Adrenal gland (tissue), 12 donors: ENCODE measurements around the gene AUTS2. TPM values are rescaled to one million over a fixed set of nuclear protein-coding genes. Genes with fewer than 3 reads are reported as not detected.

Source experiments
- DNase-seq, 7 donors: peaks; one replicate each; pipeline ENCODE4 v3.0.0-alpha.2; 2019 to 2020
- H3K27ac ChIP-seq, 5 donors: fragments of 200-600 bp; sonication (generic) in 4 of 5; 1 replicate in 3 of 5; 2 replicates in 2 of 5; pipeline versions ENCODE4 v1.5.1 to v1.8.0; 2016 to 2020; ENCODE audit warnings: mild to moderate bottlenecking in 1 of 5
- H3K27me3 ChIP-seq: fragments of 200-600 bp; 2 replicates; pipeline ENCODE4 v1.8.0; 2021
- H3K36me3 ChIP-seq, 2 donors: fragments of 200-600 bp; replicated peaks in 1 of 2; 1 replicate in 1 of 2; 2 replicates in 1 of 2; pipeline versions ENCODE4 v1.5.1 to v1.8.0; 2018 to 2022
- H3K4me1 ChIP-seq, 2 donors: fragments of 200-600 bp; replicated peaks in 1 of 2; 1 replicate in 1 of 2; 2 replicates in 1 of 2; pipeline versions ENCODE4 v1.5.1 to v1.8.0; 2018 to 2021
- H3K4me3 ChIP-seq, 4 donors: fragments of 200-600 bp; sonication (generic) in 3 of 4; one replicate each; pipeline ENCODE4 v1.5.1; 2016 to 2018
- H3K9me3 ChIP-seq, 3 donors: fragments of 200-600 bp; sonication (generic) in 1 of 3; replicated peaks in 1 of 3; 1 replicate in 2 of 3; 2 replicates in 1 of 3; pipeline versions ENCODE4 v1.5.1 to v1.8.0; 2016 to 2021
- POLR2A ChIP-seq, 2 donors: fragments of 450-650 bp; IDR thresholded peaks; one replicate each; pipeline ENCODE4 v1.6.1; 2017; ENCODE audit warnings: antibody characterized with exemption in 2 of 2, mild to moderate bottlenecking in 2 of 2, moderate library complexity in 1 of 2
- WGBS, 4 donors: extraction: QIAGEN DNeasy Blood & Tissue Kit in 2 of 4; methylation state at CpG; one replicate each; pipeline versions ENCODE4 v1.1.5 to v1.1.7; 2013 to 2017; 5-methylcytosine and 5-hydroxymethylcytosine counted together
- intact Hi-C, 2 donors: fragments of 100-400 bp; cut with DNase I; formaldehyde crosslinking; loops; one replicate each; pipeline versions ENCODE4 v1.14.1 to v1.15.0; 2022 to 2023
- polyA plus RNA-seq, 3 donors: library from polyadenylated mRNA; stranded (reverse); fragments of 200-250 nt in 2 of 3; fragments of 350-450 nt in 1 of 3; fragmentation: Illumina TruSeq in 1 of 3; extraction: RNeasy Lipid Tissue Mini Kit (QIAGEN cat#74804) in 1 of 3; gene quantifications; one replicate each; pipeline ENCODE4 v1.2.3, GENCODE V29; 2013 to 2014
- total RNA-seq, 9 donors: library from RNA; depleted of rRNA in 4 of 9; stranded (reverse); fragments of >200 nt in 4 of 9; fragments of 120-200 nt in 1 of 9; fragmentation: NEBNext Ultra II Directional in 1 of 9; extraction: Animal tissue kit (Norgen Biotek cat#: 25700) in 1 of 9; gene quantifications; one replicate each; pipeline versions ENCODE4 v1.1.0 to v1.2.4, GENCODE V29; 2013 to 2023
- TF ChIP-seq, protein P1 (sequence below), 6 experiments: fragments of 450-650 bp in 4 of 6; fragments of 200-600 bp in 2 of 6; sonication (generic) in 1 of 6; IDR thresholded peaks; 1 replicate in 5 of 6; 2 replicates in 1 of 6; pipeline versions ENCODE4 v1.5.1 to v1.8.0; 2016 to 2021; ENCODE audit warnings: antibody characterized with exemption in 6 of 6, mild to moderate bottlenecking in 2 of 6, moderate library complexity in 1 of 6
- donor health status: healthy with polysubstance abuse.
- donor health status: Bipolar disorder and iron deficiency.
- donor health status: DM: yes; HTN: yes; CAD: no.
- donor health status: DM: no; HTN: no; CAD: no.
- donor health status: DM: no; HTN: no; CAD: no.
- donor health status: DM: yes; HTN: yes; CAD: no.

AUTS2 gene
- total and polyA plus RNA-seq, 12 donors: 6.4 to 44.0 (median 15.2) TPM

DNA sequence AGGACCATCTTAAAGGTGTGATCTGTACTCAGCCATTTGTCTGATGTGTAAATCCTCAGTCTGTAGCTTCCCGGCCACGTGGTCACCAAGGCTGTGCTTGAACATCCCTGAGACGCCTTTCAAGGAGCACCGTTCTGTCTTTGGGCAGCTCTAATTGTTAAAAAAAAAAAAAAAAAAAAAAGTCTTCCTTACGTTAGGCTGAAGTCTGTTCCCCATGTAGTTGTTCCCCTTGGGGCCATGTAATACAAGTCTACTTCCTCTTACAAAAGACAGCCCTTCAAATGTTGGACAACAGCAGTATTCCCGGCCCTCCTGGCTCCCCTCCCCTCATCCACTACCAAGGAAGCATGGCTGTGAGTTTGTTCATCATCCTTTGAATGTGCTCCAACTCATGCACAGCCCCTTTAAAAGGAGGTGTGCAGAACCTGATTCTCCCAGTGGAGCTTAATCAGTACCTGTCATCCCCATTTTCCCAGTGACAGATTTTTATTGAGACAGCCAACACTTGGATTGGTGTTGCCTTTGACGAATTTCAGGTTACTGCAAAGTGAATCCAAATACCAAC is 1141.5 kb downstream of the AUTS2 start:
- H3K36me3 ChIP-seq: no peaks in the 10 kb centered on the region
- WGBS, 4 donors: 71 to 88% (median 74%) methylated on average over 7 of the region's 7 CpGs
- intact Hi-C loops: no loop called here
- DNase-seq: no peak
- no peaks in the 10 kb centered on the region for H3K9me3 ChIP-seq
- no peaks in the 10 kb centered on the region for H3K27me3 ChIP-seq
- TF ChIP-seq, protein P1, sequence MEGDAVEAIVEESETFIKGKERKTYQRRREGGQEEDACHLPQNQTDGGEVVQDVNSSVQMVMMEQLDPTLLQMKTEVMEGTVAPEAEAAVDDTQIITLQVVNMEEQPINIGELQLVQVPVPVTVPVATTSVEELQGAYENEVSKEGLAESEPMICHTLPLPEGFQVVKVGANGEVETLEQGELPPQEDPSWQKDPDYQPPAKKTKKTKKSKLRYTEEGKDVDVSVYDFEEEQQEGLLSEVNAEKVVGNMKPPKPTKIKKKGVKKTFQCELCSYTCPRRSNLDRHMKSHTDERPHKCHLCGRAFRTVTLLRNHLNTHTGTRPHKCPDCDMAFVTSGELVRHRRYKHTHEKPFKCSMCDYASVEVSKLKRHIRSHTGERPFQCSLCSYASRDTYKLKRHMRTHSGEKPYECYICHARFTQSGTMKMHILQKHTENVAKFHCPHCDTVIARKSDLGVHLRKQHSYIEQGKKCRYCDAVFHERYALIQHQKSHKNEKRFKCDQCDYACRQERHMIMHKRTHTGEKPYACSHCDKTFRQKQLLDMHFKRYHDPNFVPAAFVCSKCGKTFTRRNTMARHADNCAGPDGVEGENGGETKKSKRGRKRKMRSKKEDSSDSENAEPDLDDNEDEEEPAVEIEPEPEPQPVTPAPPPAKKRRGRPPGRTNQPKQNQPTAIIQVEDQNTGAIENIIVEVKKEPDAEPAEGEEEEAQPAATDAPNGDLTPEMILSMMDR (IDR thresholded peaks at IDR 0.05): no peak
- TF ChIP-seq POLR2A (IDR thresholded peaks at IDR 0.05): no peak
- H3K27ac ChIP-seq: no peak overlapping the region
- H3K4me3 ChIP-seq: no peak overlapping the region
- peaks cover 0 to 32% of the 10 kb centered on the region in 2 donors for H3K4me1 ChIP-seq

DNA sequence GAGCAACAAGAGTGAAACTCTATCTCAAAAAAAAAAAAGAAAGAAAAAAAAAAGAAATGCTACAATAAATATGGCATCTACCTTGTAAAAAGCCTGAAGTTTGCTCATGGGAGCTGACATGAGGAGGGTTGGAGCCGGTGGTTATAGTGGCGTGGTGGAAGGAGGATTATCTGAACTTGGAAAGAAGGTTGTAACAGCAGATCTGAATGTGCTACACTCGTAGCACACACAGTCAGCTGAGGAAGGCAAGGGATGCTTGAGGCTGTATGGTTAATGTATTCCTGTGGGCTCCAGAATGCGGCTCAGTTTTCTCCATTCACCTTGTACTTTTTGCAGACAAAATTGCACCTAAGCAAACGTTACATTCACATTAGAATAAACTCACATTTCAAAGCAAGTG is 1143.4 kb downstream of the AUTS2 start:
- no peaks in the 10 kb centered on the region for H3K27me3 ChIP-seq

DNA sequence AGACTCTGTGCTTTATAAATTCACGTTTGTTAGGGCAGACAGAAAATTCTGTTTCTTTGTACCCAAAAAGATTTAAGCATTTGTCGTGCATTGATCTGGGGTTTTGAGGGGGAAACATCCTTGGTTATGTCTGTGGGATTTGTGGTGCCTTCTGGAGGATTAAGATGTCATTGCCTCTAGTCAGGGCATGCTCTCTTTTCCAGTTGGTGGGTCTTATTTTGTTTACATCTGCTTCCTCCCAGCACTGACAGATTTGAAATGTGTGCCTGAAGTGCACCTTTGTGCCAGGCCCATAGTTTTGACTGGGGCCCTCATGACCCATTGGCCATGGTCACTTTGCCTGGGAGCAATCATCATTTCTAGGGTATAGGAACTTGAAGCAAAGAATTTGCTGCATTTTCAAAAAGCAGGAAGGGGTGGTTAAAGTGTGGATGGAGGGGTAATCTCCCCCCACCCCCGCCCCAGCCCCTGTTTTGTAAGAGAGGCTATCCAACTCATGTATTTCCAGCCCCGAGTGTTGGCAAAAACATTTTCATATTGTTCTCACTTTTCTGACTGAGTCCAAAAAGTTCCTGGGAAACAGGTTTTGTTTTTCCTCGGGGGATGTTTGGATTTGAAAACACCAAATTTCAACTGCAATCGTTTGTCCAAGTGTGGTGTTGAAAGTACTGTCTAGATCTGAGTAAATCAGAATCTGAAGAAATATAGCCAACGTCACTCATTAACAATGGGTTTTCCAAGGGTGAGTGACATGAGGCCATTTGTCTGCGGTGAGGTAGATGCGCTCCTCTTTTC is 1145.5 kb downstream of the AUTS2 start:
- Histone ChIP-seq H3K4me3 (no peak overlapping the region), H3K4me1 (no peaks in the 10 kb centered on the region), H3K36me3 (no peaks in the 10 kb centered on the region), H3K9me3 (no peaks in the 10 kb centered on the region), H3K27me3 (no peaks in the 10 kb centered on the region), H3K27ac (no peak overlapping the region)
- TF ChIP-seq POLR2A (IDR thresholded peaks at IDR 0.05): no peak
- TF ChIP-seq, protein P1 (IDR thresholded peaks at IDR 0.05): no peak
- 72 to 90% (median 78%) methylated on average over 9 of the region's 9 CpGs for WGBS, 4 donors
- no peak for DNase-seq
- intact Hi-C loops: no loop called here

More for the DNA sequence above, 1143.4 kb downstream of the AUTS2 start:
- Histone ChIP-seq H3K4me3 (no peak overlapping the region), H3K36me3 (no peaks in the 10 kb centered on the region), H3K27ac (no peak overlapping the region), H3K9me3 (no peaks in the 10 kb centered on the region), H3K4me1 (peaks cover 0 to 17% of the 10 kb centered on the region in 2 donors)
- 89 to 92% (median 91%) methylated on average over 5 of the region's 5 CpGs for WGBS, 4 donors
- DNase-seq: no peak
- intact Hi-C loops: no loop called here
- TF ChIP-seq, protein P1 (IDR thresholded peaks at IDR 0.05): no peak
- no peak for TF ChIP-seq POLR2A (IDR thresholded peaks at IDR 0.05)

DNA sequence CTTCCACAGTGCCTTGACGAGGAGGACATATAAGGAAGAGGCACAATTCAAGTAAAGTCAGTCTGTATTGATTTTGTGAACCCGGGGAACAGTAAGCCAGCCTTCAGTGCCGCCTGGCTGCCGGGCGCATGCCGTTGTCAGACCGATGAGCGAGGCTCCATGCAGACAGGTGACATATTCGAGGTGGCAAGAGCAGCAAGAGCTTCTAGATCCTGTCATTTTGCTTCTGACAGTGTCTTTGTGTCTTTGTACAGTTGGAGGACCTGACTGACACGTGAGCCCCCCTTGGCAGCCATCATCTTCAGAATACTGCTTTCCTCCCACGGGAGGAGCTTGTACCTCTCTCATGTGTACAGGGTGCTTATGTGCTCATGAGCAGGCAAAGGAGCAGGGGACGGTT is 1146.2 kb downstream of the AUTS2 start:
- no peak for DNase-seq

More for the DNA sequence above, 1146.2 kb downstream of the AUTS2 start:
- no peak overlapping the region for H3K4me3 ChIP-seq
- H3K36me3 ChIP-seq: no peaks in the 10 kb centered on the region
- H3K27ac ChIP-seq: no peak overlapping the region
- intact Hi-C loops: no loop called here
- no peaks in the 10 kb centered on the region for H3K27me3 ChIP-seq
- TF ChIP-seq, protein P1 (IDR thresholded peaks at IDR 0.05): no peak
- TF ChIP-seq POLR2A (IDR thresholded peaks at IDR 0.05): no peak
- WGBS, 4 donors: 85 to 89% (median 88%) methylated on average over 12 of the region's 12 CpGs
- no peaks in the 10 kb centered on the region for H3K4me1 ChIP-seq
- H3K9me3 ChIP-seq: no peaks in the 10 kb centered on the region
